RPMI7951 (cell line): Measurements from ENCODE around the gene RARA. TPM values are rescaled to one million over a fixed set of nuclear protein-coding genes. Genes with fewer than 3 reads are reported as not detected.

Experiments used
- DNase-seq: peaks from one replicate; pipeline ENCODE4 v3.0.0-alpha.2; 2012; ENCODE audit warnings: low read depth
- total RNA-seq: library from RNA; depleted of rRNA; stranded (reverse); fragments of >200 nt; shearing (Covaris generic); gene quantifications from 2 replicates; pipeline ENCODE4 v1.2.3, GENCODE V29; 2014

RARA gene
- total RNA-seq, 1 experiment from 2014 or later: 10.2 TPM

DNA sequence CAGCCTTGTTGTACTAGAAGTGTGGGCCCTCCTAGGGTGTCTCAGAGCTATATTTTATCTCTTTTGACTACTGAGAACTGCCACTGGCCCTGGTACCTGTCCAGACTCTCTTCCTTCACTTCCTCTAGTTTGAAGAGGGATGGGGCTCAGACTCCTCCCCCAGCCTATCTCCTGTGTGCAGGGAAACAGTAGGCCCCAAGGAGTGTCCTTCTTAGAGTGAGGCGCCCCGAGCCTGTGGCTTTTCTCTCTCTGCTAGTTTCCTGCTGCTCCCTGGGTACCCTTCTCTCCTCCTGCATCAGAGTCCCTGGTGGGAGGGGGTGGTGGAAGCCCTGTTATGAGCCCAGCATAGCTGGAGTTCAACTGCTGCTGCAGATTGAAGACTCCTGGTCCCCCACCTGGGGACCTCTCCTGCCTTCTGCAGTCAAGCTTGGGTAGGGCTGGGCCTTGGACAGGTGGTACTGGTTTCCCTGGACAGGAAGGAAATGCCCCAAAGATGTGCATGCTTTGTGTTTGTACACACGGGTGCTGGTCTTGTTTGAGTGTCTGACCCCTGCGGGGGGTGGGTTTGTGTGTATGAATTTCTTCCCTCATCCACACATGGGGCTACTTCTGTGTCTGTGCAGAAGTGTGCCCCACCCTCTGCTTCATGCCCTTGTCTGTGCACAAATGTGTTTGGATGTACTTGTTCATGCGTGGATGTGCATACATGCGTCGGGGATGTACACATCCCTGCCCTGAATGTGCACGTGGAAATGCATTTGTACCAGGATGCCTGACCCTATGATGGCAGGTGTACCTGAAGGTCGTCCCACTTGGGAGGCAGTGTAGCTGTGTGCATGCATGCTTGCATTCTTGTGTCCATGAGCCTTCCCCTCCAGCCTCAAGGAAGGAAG is 6.9 kb downstream of the RARA start:
- no peak for DNase-seq

DNA sequence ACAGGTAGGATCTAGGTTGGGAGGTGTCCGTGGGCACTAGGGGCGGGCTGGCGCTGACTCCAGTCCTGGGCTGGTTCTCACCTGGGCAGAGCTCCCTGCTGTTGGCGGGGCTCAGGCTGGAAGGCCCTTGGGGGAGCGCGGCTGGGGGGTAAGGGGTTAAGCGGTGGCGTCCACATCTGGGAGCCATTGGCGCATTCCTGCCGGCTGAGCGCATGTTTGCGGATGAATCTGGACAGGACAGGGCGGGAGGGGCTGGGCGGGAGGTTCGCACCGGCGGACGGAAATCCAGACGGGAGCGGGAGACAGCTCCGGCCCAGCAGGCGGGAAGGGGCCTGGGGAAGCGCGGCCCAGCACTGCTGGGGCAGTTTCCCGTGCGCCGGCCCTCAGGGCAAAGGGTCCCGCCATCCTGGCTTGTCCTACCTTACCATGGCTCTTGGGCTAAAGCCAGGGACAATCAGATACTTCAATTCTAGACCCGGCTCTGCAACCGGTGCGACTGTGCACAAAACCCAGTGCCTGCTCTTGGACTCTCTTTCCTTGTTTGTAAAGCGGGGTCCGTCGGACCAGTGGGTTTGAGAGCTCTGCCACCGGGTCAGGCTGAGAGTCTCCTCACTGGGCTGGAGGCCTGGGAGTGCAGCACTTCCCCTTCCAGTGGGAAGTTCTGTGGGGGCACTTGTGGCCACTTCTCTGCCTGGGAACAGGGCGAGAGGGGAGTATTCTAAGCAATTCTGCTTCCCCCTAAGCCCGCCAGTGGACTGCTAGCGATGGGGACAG is 7.8 kb downstream of the RARA start:
- peak; percentile 85 for DNase-seq

DNA sequence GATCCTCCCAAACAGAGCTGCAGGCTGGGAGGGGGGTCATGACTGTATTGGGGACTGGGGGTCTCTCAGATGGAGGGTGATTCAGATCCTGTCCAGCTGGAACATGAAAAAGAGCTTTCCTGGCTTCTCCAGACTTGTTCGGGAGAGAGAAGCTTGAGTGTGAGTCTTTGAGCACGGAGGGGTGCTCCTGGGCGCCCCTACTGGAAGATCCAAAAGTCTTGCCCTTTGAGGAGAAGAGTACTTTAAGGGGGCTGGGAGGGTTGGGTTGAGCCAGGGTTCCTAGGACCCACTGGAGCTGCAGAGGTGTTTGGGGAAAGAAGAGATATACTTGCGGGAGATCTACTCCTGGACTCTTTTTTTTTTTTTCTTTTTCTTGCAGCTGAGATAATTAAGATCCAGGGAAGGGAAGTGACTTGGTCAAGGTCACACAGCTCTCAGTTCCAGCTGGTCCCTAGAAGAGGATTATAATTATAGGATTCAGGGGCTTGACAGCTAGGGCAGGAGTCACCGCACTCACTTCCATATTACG is 8.4 kb downstream of the RARA start:
- DNase-seq: peak; percentile 74

DNA sequence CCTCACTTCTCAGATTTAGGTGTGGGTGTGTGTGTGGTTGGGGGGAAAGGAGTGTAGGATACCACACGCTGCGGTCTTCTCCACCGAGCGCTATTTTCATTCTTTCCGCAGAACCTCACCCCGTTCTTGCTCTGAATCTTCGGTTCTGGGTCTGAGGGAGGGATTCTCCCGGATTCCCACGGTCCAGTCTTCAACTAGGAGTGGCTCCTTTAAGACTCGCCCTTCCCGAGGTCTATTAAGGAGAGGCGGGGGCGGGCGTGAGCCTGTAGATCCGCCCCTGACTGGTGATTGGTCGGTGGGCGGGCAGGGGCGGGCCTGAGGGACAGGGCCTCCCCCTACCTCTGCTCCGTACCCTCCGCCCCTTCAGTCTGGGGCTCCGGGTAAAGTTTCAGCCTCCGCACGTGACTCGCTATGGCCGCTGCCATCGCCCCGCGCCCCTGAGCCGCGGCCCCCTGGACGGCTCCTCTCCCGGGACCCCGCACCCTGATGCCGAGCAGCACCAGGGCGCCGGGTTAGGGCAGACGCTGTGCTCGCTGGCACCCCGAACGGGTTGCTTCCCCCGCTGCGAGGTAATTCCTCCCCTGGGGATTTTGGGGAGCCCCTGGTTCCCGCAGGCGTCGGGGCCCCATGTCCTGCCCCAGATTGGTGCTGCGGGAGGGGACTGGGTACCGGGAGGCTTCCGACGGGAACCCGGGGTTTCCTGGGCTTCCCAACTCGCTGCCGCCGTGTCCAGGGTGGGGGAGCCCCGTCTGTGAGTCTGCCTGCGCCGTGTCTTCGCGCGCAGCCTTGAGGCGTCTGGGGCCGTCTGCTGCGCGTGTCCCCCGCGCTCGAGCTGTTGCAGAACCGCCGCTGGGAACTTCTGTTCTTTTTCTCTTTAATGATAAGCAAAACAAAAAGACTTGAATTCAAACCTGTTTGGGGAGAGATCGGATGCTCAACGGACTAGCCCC is 9.2 kb downstream of the RARA start:
- DNase-seq: peak; percentile 95

DNA sequence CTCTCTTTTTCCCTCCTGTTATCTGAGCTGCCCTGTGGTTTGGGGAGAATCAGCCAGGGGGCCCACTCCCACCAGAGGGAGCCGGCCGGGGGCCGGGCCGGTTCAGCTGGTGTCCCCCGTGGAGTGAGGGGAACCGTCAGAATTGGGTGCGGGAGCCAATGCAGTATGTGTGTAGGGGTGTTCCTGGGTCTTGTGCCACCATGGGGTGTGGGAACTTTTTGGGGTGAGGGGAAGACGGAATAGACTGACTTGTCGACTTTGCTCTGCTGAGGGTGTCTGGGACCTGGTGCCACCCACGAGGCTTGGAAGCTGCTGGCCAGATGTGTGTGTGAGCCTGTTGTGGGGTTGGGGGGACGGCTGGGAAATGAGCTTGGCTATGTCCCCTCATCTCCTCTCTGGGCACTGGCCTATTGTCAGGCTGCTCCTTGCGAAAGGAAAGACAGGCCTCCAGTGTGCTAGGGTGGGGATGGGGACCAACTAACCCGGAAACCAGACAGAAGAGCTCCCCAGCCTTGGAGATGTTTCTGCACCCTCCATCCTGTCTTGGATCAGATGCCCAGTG is 9.9 kb downstream of the RARA start:
- DNase-seq: no peak

DNA sequence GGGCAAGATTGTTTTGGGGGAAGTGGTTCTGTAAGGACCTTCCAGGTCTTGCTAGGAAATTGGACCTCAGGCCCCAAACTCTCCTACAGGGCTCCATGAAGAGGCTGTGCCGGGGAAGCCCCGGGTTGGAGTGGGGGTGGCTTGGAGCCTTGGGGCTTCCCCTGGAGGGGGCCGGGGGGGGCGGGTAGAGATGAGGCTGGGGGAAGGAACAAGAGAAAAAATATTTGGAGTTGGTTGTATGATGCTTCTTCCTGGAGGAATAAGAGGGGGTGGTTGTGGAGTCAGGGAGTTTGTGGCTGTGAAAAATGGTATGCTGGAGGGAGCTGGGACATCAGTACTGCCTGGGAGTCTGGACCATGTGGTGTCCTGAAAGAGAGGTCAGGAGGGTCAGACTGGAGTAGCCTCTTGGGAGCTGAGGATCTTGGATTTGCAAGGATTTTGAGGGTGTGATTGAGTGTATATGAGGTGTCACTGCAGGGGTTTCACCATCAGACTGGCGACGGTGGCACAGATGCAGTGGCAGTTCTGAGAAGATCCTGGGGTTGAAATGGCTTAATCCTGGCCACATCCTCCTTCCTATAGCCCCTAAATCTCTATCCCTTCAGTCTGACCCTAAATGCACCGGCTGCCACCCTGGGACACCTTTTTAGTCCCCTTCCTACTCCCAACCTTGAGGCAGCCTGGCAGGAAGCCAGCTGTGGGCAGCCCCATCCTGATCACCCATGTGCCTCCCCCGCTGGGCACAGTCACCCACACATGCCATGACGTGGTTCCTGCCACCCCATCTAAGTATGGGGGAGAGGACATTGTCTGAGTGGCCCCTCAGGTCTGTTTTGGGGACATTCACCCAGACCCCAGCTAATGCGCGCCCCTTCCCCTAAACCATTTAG is 10.9 kb downstream of the RARA start:
- no peak for DNase-seq

DNA sequence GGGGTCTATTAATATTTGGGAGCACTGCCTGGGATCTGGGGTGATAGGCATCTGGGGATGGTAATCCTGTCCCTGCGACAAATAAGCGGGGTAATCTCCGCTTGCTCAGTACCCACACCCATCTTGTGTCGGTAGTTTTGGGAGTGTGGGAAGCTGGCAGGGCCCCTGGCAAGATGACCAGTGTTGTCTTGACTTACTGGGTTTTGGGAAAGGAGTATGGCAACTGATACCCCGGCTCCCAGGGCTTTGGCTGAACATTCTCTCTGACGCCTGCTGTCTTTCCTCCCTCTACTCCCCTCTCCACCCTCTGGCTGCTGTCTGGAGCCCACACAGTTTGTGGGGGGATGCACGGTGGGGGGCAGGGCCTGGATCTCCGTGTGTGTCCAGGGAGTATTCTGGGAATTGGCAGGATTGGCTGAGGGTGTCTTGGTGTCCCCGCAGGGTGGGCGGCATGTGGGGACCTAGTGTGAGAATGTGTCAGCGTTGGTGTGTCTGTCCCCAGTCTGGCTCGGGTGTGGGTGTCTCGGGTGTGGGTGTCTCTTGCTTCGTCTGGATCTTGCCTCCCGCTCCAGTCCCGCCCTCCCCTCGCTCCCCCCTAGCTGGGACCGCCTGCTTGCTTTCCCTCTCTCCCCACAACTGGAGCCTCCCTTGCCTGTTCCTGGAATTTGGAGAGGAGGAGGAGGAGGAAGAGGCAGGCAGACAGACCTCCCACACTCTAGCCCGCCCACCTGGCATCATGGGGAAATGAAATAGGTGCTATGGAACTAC is 12.0 kb downstream of the RARA start:
- DNase-seq: peak; percentile 57

DNA sequence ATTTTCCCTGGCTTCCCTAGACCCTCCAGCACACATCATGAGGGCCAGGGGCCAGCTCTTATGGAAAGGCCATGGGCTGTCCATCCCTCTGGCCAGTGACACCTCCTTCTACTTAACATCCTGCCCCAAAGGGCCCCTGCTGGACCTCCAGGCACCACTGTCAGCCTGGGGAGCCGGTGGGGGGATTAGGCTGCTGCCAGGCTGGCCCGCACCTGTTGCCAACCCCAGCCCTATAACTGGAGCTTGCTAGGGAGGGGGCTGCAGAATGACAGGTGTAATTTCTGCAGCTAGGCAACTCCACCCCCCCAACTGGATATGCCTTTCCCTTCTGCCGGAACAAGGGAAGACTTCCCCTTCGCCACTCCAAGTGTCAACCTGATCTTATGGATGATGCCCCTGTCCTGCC is 12.5 kb downstream of the RARA start:
- DNase-seq: no peak

DNA sequence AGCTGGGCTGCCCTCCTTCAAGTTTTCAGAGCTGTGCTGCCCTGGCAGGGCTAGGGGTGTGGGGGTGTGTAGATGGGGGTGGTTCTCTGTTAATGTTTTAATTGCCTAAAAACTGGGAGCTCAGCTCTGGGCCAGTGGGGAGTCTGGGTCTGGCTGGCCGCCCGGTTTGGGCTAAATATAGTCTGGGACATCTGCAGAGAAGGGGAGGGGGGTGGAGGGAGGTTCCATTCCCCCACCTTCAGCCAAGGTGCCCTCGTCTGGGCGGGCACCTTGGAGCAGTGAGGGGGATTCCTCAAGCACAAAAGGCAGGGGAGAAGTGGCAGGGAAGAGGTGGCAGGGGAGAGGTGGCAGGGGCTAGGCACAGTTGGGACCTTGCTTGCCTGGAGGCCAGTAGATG is 13.0 kb downstream of the RARA start:
- DNase-seq: peak; percentile 59

DNA sequence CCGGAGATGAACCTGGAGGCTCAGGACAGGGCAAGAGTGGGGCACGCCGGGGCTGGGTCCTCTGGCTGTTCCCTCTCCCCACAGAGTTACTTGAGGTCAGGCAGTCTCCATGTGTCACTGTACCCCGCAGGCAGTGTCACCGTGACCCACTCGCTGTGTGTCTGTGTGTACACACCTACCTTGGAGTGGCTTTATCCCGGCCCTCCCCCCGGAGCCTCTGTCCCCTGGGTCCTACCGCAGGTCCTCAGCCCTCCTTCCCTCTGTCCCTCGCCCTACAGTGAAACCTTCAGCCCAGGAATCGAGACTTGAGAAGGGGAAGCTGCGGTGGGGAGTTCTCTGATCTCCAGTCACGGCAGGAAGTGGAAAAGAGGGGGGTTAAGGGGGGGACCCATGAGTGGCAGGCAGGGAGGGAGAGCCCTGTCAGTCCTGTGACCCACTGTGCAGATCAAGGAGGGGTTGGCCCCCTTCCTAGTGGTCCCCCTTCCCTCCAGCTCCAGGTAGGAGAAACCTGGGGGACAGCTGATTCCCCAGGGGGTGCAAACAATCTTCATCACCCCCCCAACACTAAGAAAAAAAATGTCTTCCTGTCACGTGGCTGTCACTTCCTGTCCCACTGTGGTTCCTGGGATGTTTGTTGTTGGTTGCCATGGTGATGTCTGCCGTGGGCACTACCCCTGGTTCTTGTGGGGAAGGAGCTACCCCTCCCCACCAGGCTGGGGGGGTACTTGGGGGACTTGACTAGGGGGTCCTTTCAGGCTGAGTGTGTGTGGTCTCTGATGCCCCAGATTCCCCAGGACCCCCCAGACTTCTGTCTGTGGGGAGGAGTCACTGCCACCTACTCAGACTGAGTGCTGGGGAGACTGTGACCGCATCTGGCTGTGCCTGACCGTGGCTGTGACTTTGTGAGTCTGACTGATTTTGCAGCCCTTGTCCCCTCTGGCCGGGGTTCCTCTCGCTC is 13.7 kb downstream of the RARA start:
- peak; percentile 92 for DNase-seq

DNA sequence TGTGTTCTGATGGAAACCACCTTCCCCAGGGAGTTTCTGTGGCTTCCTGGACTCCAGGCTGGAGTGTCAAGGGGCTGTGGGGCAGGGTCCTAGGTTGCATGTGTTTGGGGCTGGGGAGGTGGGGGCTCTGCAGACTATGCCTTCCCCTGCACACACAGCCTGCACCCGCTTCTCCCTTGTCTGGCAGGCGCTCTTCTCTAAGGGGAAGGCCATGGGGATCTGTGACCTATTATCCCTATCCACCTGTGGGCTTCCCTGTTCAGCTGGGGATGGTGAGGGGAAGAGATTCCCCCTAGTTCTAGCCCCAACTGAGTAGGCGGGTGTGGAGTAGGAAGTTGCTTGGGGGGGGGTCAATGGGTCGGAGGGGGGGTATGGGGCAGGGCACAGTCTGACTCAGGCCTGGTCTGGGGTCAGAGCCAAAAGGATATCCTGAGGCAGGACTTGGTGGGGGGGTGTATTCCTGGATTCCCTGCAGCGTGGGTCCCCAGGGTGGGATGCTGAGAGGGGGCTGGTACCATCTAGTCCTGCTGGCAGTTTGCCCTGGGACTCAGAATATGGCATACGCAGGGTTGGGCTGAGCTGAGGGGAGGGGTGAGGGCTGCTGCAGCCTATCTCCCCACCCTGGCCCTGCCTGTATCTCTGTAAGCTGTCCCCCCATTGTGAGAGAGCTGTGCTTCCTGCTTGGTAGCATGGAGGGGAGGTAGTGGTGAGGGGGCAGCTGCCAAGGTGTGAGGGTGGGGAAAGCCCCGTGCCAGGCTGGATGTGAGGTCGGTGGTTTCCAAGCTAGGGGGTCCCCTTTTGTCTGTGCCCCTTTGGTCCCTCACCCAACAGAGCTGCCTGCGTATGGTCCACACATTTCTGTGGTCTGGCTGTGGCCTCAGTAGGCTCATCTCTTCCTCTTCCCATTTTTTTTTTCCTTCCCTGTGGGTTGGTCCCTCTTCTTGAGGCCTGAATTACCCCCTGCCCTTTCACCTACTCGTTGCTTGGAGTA is 14.7 kb downstream of the RARA start:
- DNase-seq: peak; percentile 82

DNA sequence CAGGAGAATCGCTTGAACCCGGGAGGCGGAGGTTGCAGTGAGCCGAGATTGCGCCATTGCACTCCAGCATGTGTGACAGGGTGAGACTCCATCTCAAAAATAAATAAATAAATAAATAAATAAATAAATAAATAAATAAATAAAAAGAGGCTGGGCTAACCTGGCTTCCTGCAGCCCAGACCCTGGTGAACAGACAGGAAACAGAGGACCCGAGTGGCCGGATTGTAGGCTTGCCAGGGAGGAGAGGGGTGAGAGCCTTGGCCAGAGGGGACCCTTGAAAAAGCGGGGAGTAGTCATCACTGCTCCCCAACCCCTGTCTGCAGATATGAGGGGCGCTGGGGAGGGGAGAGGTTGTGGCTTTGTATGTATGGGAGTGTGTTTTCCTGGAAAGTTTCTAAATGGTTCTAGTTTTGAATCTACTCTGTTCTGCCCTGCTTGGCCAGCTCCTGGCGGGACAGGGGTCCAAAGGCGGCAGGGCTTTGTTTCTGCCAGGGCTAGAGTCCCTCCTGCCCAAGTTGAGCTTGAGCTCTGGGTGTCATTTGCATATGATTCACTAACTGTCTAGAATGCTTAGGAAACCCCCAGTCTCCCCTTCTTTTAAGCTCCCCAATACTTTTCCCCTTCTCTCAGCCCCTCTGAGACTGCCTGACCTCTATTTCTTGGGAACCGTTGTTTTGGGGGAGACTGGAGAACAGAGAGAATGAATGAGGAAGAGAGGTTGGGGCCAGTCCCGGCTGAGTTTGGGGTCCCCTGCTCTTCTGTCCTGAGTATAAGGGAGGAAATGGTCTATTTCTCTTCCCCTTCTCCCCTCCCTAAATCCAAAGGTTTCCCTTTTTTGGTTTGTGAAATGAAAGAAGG is 16.4 kb downstream of the RARA start:
- no peak for DNase-seq

DNA sequence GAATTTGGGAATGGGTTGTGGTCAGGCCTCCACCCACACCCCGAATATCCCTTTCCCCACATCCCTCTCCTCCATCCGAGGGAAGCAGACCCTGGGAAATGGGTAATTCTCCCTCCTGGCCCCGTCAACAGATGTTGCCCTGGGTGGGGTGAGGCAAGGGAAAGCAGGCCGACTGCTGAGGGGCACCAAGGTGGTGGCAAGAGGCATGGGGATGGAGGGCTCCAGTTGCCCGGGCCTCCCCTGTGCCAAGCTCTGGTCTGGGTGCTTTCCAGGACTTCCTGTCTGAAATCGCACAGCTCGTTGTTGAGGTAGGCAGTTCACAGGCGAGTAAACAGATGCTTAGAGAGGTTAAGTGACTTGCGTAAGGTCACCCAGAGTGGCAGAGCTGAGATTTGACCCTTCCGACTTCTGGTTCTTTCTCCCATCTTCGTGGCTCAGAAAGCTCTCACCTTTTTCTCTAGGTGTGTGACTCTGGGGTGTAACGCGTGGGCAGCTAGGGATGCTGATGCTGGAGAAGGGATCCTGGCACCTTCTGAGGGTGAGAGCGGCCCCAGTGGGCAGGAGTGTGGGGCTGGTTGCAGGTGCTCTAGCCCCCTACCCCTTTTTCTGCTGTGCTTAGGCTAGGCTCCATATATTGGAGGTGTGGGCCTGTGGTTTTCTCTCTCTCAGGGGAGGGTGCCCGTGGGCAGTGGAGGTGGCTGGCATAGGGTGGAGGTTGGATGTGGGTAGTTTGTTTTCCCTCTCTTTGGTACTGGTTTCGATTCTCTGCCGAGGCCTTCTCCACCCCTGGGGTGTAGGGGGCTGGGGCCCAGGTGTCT is 17.2 kb downstream of the RARA start:
- no peak for DNase-seq

DNA sequence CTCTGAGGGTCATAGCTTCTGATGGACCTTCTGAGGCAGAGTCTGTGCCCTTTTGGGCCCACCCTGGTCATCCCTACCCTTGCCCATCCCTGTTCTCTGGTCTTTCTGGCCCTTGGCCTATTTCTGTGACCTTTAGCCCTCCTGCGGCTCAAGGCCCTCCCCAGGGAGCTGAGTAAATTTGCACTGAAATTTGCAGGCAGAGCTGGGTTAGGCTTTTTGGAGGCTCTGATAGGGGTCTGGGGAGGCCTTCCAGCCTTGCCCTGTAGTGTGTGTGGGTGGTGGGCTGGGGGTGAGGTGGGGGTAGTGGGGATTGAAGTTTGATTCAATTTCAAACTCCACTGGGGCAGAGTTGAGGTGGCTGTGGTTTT is 17.8 kb downstream of the RARA start:
- DNase-seq: no peak

DNA sequence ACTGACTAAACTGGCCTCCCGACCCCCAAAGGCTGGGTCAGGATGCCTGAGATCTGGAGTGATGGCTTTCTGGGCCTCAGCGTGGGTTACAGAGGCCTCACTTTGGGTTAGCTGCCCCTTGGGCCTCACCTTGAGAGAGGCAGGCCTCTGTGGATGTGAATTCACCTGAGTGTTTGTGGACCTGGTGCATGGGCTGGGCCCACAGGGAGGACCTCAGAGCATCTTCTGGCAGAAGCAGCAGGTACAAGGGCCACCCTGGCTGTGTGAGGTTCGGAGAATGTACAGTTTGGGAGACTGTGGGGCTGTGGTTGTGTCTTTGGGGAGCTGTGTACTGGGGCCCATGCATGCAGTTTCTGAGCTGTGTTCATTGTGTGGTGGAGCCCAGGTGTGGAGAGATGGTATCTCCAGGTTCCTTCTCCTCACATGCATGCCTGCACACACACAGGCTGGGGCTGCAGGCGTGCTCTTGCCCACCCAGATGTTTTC is 18.3 kb downstream of the RARA start:
- no peak for DNase-seq
